ACC112 (cell line): ENCODE measurements around the gene GJA3.

Experiments used
- H2AFZ ChIP-seq: fragments of 200-600 bp; sonication (generic); one replicate; pipeline ENCODE4 v1.6.0; 2017; ENCODE audit warnings: antibody characterized with exemption, low read length; ENCODE audit not compliant: unreplicated experiment
- H3K27ac ChIP-seq: fragments of 200-600 bp; sonication (generic); 2 replicates; pipeline ENCODE4 v1.5.1; 2014; ENCODE audit warnings: low read depth, mild to moderate bottlenecking, antibody characterized with exemption, low read length, moderate library complexity
- H3K27me3 ChIP-seq: fragments of 200-600 bp; sonication (generic); 2 replicates; pipeline ENCODE4 v1.6.1; 2014; ENCODE audit warnings: mild to moderate bottlenecking, antibody characterized with exemption, low read length, moderate library complexity, mixed read lengths; ENCODE audit not compliant: insufficient read depth
- H3K36me3 ChIP-seq: fragments of 200-600 bp; sonication (generic); 2 replicates; pipeline ENCODE4 v1.6.1; 2016; ENCODE audit warnings: mild to moderate bottlenecking, antibody characterized with exemption, low read length, moderate library complexity, mixed read lengths; ENCODE audit not compliant: insufficient read depth
- H3K4me1 ChIP-seq: fragments of 200-600 bp; sonication (generic); one replicate; pipeline ENCODE4 v1.6.1; 2016; ENCODE audit warnings: low read length, mixed read lengths; ENCODE audit not compliant: insufficient read depth, unreplicated experiment, control insufficient read depth
- H3K4me3 ChIP-seq: fragments of 200-600 bp; sonication (generic); 2 replicates; pipeline ENCODE4 v1.5.1; 2014; ENCODE audit warnings: mild to moderate bottlenecking, low read depth, low read length
- H3K79me2 ChIP-seq: fragments of 200-600 bp; sonication (generic); one replicate; pipeline ENCODE4 v1.6.0; 2016; ENCODE audit warnings: low read length; ENCODE audit not compliant: control insufficient read depth, unreplicated experiment, insufficient read depth

GJA3 gene

GRCh38 chr13:20106742-20107141, 54.1 kb downstream of the GJA3 start:
- H3K27ac ChIP-seq, result no peak overlapping the region
- H2AFZ ChIP-seq, result no peak overlapping the region
- no peak overlapping the region for H3K4me3 ChIP-seq
- no peaks in the 10 kb centered on the region for H3K4me1 ChIP-seq
- peaks cover 17% of the 10 kb centered on the region for H3K27me3 ChIP-seq
- H3K79me2 ChIP-seq, result no peaks in the 10 kb centered on the region
- H3K36me3 ChIP-seq, result no peaks in the 10 kb centered on the region

GRCh38 chr13:20105161-20105689, 55.6 kb downstream of the GJA3 start:
- Histone ChIP-seq H3K27ac (no peak overlapping the region), H3K4me3 (no peak overlapping the region), H3K27me3 (peaks cover 24% of the 10 kb centered on the region), H2AFZ (no peak overlapping the region), H3K36me3 (no peaks in the 10 kb centered on the region), H3K79me2 (no peaks in the 10 kb centered on the region), H3K4me1 (no peaks in the 10 kb centered on the region)

- Histone ChIP-seq H2AFZ (no peak overlapping the region), H3K27ac (no peak overlapping the region), H3K79me2 (no peaks in the 10 kb centered on the region), H3K4me1 (no peaks in the 10 kb centered on the region), H3K27me3 (peaks cover 27% of the 10 kb centered on the region), H3K36me3 (no peaks in the 10 kb centered on the region), H3K4me3 (no peak overlapping the region)
These were observed 58.2 kb downstream of the GJA3 start for GRCh38 chr13:20102525-20103180.

- Histone ChIP-seq H2AFZ (no peak overlapping the region), H3K27me3 (peaks cover 27% of the 10 kb centered on the region), H3K79me2 (no peaks in the 10 kb centered on the region), H3K36me3 (no peaks in the 10 kb centered on the region), H3K4me1 (no peaks in the 10 kb centered on the region), H3K27ac (no peak overlapping the region), H3K4me3 (no peak overlapping the region)
These were observed 59.2 kb downstream of the GJA3 start for GRCh38 chr13:20101467-20102316.

- no peaks in the 10 kb centered on the region for H3K4me1 ChIP-seq
These were observed 61.5 kb downstream of the GJA3 start for GRCh38 chr13:20099319-20099718.

GRCh38 chr13:20093951-20094350, 66.9 kb downstream of the GJA3 start:
- Histone ChIP-seq H3K27ac (no peak overlapping the region), H3K27me3 (no peaks in the 10 kb centered on the region; the same call in 1 of the 2 replicates), H3K4me1 (no peaks in the 10 kb centered on the region), H3K4me3 (no peak overlapping the region), H2AFZ (no peak overlapping the region), H3K79me2 (no peaks in the 10 kb centered on the region), H3K36me3 (no peaks in the 10 kb centered on the region)

More at GRCh38 chr13:20099319-20099718, 61.5 kb downstream of the GJA3 start:
- Histone ChIP-seq H2AFZ (no peak overlapping the region), H3K4me3 (no peak overlapping the region), H3K27me3 (peaks cover 22% of the 10 kb centered on the region), H3K36me3 (no peaks in the 10 kb centered on the region), H3K79me2 (no peaks in the 10 kb centered on the region), H3K27ac (no peak overlapping the region)

- Histone ChIP-seq H3K27me3 (no peaks in the 10 kb centered on the region), H3K4me1 (no peaks in the 10 kb centered on the region), H3K27ac (no peak overlapping the region), H2AFZ (no peak overlapping the region), H3K4me3 (no peak overlapping the region), H3K79me2 (no peaks in the 10 kb centered on the region), H3K36me3 (0 out of 2 replicates have a peak, but pooled peaks cover 3% of the 10 kb centered on the region)
These were observed 70.5 kb downstream of the GJA3 start for GRCh38 chr13:20090349-20090748.
